DOHH2 (cell line): ENCODE measurements around the gene PXN.

Experiments
- CTCF ChIP-seq: fragments of 200-600 bp; sonication (generic); IDR thresholded peaks from one replicate; pipeline ENCODE4 v1.5.1; 2014; ENCODE audit warnings: antibody characterized with exemption, mild to moderate bottlenecking, low read depth, low read length; ENCODE audit not compliant: poor library complexity, severe bottlenecking
- EZH2phosphoT487 ChIP-seq: fragments of 200-600 bp; sonication (generic); IDR thresholded peaks from 2 replicates; pipeline ENCODE4 v1.6.1; 2017; ENCODE audit warnings: borderline replicate concordance, mild to moderate bottlenecking, antibody characterized with exemption, low read length, moderate library complexity, mixed read lengths

DNA sequence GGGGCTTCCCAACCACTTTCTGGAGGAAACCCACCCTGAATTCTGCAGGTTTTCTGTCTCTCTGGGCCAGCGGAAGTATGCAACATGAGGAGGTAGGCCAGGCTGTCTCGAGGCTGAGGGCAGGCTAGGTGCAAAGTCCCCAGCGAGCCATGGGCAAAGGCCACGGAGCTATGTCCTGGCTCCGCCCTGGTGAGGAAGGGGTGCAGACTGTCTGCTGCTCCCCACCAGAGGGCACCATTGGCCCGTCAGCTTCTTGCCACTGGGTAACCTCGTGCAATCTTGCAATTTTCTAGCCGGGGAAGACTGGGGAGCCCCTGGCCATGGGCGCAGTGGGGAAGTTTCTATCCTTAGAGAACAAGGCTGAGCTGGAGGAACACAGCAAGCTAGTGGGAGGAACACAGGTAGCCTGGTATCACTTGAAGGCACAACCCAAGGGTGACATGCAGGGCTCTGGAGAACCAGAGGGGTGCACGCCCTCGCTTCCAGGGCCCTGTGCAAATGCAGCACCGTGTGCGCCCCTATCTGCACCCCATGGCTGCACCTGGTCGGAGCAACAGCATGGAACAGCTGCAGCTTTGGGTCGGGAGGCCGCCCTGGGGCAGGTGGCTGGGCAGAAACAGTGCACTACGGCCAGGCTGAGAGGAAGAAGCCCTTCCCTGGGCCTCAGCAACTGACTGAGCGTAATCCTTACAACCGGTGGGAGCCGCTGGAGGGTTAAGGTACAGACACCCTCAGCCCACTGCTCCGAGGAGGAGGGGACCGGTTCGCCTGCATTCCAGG, 37.0 kb downstream of the PXN start:
- TF ChIP-seq CTCF (peak; percentile 94), EZH2phosphoT487 (no peak)
